ENCODE results near the gene TSPAN9. TPM values are rescaled to one million over a fixed set of nuclear protein-coding genes. Genes with fewer than 3 reads are reported as not detected.

Gene TSPAN9
- total RNA-seq, 1 experiment from 2014 or later: 13.2 TPM

DNA sequence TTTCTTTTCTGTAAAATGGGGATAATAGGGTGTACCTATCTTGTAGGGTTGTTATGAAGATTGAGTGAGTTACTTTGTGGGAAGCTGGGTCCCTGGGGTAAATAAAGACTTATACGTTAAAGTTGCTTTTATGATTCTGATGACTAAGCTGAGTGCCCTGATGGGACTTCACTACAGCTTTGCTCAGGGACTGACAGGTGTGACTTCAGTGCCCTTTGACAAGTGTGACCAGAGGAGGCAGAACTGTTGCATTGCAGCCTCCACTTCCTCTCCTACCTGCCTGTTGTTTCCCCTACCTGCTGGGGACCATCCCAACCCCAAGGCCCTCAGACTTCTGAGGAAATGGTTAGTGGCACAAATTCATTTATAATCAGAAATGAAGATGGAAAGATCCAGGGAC lies 119.3 kb downstream of the TSPAN9 start:
- Histone ChIP-seq H3K4me3 (replicated peaks in 1 of 2; ENCODE audit: low read depth in 1 of 2, low read length in 2 of 2) (no peak overlapping the region), H3K9me2 (ENCODE audit: insufficient read depth) (no peaks in the 10 kb centered on the region), H3K4me1 (ENCODE audit: control insufficient read depth in 1 of 2, insufficient read depth in 2 of 2, low read length in 2 of 2) (peaks cover 0 to 7% of the 10 kb centered on the region in 2 experiments; a peak in 1 of 4 replicates), H3K4me2 (ENCODE audit: low read length) (no peak overlapping the region), H2AFZ (ENCODE audit: low read depth, low read length, poor library complexity, severe bottlenecking) (no peak overlapping the region), H3K27ac (ENCODE audit: low read depth, low read length) (no peak overlapping the region), H3K9ac (ENCODE audit: low read length) (no peak overlapping the region), H3K79me2 (ENCODE audit: insufficient read depth, low read length) (no peaks in the 10 kb centered on the region), H3K9me3 (ENCODE audit: control insufficient read depth in 1 of 2, insufficient read depth in 1 of 2, low read depth in 1 of 2, low read length in 2 of 2) (no peaks in the 10 kb centered on the region), H4K20me1 (ENCODE audit: insufficient read depth) (no peaks in the 10 kb centered on the region), H3K36me3 (ENCODE audit: control insufficient read depth in 1 of 2, insufficient read depth in 2 of 2, low read length in 2 of 2) (no peaks in the 10 kb centered on the region), H3K27me3 (ENCODE audit: insufficient read depth, low read length) (no peaks in the 10 kb centered on the region)
- ChIA-PET RAD21 (ENCODE audit: low non-redundant PET in 1 of 2, low total read pairs in 2 of 2, uncharacterized antibody in 2 of 2, unreplicated experiment in 2 of 2) (no interaction called here), CTCF (interaction anchor here (1.3 to 1.7 kb wide), 2 partner anchors 15 to 123 kb away, joined by 3 to 5 read pairs; no protein-coding TSS in a partner anchor), POLR2A (no interaction called here)
- no peak for DNase-seq (ENCODE audit: low read depth, low spot score)
- no TSS peak for BruUV-seq (replicated peaks)
- intact Hi-C loops (cut with micrococcal nuclease): no loop called here
- no peak for ATAC-seq
- no peak for TF ChIP-seq FOSL1 (IDR thresholded peaks at IDR 0.05; ENCODE audit: low read depth)
- no peak for TF ChIP-seq SIN3A (IDR thresholded peaks at IDR 0.05; ENCODE audit: low read depth)
- no peak for TF ChIP-seq JUND (IDR thresholded peaks at IDR 0.05)
- TF ChIP-seq, protein P1, sequence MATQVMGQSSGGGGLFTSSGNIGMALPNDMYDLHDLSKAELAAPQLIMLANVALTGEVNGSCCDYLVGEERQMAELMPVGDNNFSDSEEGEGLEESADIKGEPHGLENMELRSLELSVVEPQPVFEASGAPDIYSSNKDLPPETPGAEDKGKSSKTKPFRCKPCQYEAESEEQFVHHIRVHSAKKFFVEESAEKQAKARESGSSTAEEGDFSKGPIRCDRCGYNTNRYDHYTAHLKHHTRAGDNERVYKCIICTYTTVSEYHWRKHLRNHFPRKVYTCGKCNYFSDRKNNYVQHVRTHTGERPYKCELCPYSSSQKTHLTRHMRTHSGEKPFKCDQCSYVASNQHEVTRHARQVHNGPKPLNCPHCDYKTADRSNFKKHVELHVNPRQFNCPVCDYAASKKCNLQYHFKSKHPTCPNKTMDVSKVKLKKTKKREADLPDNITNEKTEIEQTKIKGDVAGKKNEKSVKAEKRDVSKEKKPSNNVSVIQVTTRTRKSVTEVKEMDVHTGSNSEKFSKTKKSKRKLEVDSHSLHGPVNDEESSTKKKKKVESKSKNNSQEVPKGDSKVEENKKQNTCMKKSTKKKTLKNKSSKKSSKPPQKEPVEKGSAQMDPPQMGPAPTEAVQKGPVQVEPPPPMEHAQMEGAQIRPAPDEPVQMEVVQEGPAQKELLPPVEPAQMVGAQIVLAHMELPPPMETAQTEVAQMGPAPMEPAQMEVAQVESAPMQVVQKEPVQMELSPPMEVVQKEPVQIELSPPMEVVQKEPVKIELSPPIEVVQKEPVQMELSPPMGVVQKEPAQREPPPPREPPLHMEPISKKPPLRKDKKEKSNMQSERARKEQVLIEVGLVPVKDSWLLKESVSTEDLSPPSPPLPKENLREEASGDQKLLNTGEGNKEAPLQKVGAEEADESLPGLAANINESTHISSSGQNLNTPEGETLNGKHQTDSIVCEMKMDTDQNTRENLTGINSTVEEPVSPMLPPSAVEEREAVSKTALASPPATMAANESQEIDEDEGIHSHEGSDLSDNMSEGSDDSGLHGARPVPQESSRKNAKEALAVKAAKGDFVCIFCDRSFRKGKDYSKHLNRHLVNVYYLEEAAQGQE (IDR thresholded peaks at IDR 0.05; ENCODE audit: low read depth): no peak
- TF ChIP-seq POLR2AphosphoS5 (IDR thresholded peaks at IDR 0.05; ENCODE audit: low read depth, low read length): no peak
- TF ChIP-seq, protein P2, sequence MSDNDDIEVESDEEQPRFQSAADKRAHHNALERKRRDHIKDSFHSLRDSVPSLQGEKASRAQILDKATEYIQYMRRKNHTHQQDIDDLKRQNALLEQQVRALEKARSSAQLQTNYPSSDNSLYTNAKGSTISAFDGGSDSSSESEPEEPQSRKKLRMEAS (IDR thresholded peaks at IDR 0.05): no peak
- TF ChIP-seq TCF7L2 (IDR thresholded peaks at IDR 0.05; ENCODE audit: borderline replicate concordance, extremely low read depth, insufficient read depth, insufficient read length): no peak
- TF ChIP-seq ZNF274 (IDR thresholded peaks at IDR 0.05; ENCODE audit: low read depth, low read length): no peak
- TF ChIP-seq, protein P3, sequence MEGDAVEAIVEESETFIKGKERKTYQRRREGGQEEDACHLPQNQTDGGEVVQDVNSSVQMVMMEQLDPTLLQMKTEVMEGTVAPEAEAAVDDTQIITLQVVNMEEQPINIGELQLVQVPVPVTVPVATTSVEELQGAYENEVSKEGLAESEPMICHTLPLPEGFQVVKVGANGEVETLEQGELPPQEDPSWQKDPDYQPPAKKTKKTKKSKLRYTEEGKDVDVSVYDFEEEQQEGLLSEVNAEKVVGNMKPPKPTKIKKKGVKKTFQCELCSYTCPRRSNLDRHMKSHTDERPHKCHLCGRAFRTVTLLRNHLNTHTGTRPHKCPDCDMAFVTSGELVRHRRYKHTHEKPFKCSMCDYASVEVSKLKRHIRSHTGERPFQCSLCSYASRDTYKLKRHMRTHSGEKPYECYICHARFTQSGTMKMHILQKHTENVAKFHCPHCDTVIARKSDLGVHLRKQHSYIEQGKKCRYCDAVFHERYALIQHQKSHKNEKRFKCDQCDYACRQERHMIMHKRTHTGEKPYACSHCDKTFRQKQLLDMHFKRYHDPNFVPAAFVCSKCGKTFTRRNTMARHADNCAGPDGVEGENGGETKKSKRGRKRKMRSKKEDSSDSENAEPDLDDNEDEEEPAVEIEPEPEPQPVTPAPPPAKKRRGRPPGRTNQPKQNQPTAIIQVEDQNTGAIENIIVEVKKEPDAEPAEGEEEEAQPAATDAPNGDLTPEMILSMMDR (IDR thresholded peaks at IDR 0.05 in 2 of 3, conservative IDR thresholded peaks at IDR 0.05 in 1 of 3; ENCODE audit: borderline replicate concordance in 1 of 3, insufficient read depth in 1 of 3, low read depth in 2 of 3, low read length in 2 of 3): no peak
- TF ChIP-seq ZFX (IDR thresholded peaks at IDR 0.05): no peak
- TF ChIP-seq SRF (IDR thresholded peaks at IDR 0.05; ENCODE audit: low read depth): no peak
- TF ChIP-seq ELF1 (IDR thresholded peaks at IDR 0.05; ENCODE audit: borderline replicate concordance, low read depth): no peak
- no peak for TF ChIP-seq EZH2phosphoT487 (IDR thresholded peaks at IDR 0.05; ENCODE audit: borderline replicate concordance)
- no peak for TF ChIP-seq CEBPB (IDR thresholded peaks at IDR 0.05; ENCODE audit: low read depth)
- TF ChIP-seq SP1 (IDR thresholded peaks at IDR 0.05; ENCODE audit: low read depth): no peak

Data from HCT116 (cell line).